ENCODE results near the gene FCHO1. TPM values are rescaled to one million over a fixed set of nuclear protein-coding genes. Genes with fewer than 3 reads are reported as not detected.
"Not testable (repeated sequence)": the region's sequence is repeated elsewhere in the genome, so short reads cannot be mapped to it uniquely, and the experiment has no call there.

The FCHO1 gene
- total RNA-seq, 2 donors from 2014 or later, result 69.2 to 71.9 TPM

GRCh38 chr19:17796838-17797423, 45.7 kb downstream of the FCHO1 start:
- H3K9me3 ChIP-seq (ENCODE audit: control insufficient read depth, low read length, poor library complexity, severe bottlenecking), result no peaks in the 10 kb centered on the region
- Mint-ChIP-seq H3K4me1 (peaks cover 22% of the 10 kb centered on the region), H3K4me3 (peak overlapping the region; percentile 12), H3K27me3 (no peaks in the 10 kb centered on the region), H3K27ac (no peak overlapping the region), H3K36me3 (ENCODE audit: low read depth) (no peaks in the 10 kb centered on the region)
- no peak for ATAC-seq
- no peak for DNase-seq

DNA sequence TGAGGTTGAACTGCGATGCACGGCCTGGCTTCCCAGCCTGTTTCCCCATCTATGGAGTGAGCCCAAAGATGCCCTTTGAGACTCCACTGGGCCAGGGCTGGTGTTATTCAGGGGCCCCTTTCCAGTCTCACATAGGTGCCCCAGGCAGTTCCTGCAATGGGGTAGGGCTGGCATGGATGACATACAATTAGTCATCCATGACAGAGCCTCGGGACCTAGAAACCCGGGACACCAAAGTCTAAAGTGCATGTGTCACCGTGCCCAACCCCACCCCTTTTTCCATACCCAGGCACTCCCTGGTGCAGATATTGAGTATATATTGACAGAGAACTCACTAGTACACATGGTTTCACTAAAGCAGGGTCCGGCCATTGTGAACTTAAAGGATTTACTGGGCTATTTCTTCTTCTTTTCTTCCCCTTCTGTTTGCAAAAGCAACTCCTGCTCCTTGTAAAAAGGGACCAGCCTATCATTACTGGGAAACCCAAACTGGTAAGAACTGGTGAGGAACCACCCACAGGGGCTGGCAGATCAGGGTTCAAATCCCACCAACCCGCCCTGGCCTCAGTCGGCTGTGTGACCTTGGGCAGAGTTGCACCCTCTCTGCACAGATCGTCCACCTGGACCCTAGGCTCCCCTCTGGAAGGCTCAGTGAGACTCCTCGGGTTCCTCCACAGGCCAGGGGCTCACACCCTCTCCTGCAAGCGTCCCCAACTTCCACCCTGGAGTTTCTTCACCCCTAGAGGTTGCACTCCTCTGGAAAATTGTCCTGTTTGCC, 46.3 kb downstream of the FCHO1 start:
- ATAC-seq, result no peak
- Mint-ChIP-seq H3K4me1 (peaks cover 25% of the 10 kb centered on the region), H3K4me3 (no peak overlapping the region)

GRCh38 chr19:17798599-17798998, 47.3 kb downstream of the FCHO1 start:
- not testable (repeated sequence) for H3K36me3 Mint-ChIP-seq (ENCODE audit: low read depth); H3K4me3 Mint-ChIP-seq; H3K27me3 Mint-ChIP-seq; DNase-seq; H3K9me3 ChIP-seq (ENCODE audit: control insufficient read depth, low read length, poor library complexity, severe bottlenecking); H3K27ac Mint-ChIP-seq; ATAC-seq
- H3K4me1 Mint-ChIP-seq, result peaks cover 31% of the 10 kb centered on the region

More for the DNA sequence above, 46.3 kb downstream of the FCHO1 start:
- H3K27ac Mint-ChIP-seq, result no peak overlapping the region
- no peaks in the 10 kb centered on the region for H3K27me3 Mint-ChIP-seq
- H3K36me3 Mint-ChIP-seq (ENCODE audit: low read depth), result no peaks in the 10 kb centered on the region
- DNase-seq, result no peak
- H3K9me3 ChIP-seq (ENCODE audit: control insufficient read depth, low read length, poor library complexity, severe bottlenecking), result no peaks in the 10 kb centered on the region

DNA sequence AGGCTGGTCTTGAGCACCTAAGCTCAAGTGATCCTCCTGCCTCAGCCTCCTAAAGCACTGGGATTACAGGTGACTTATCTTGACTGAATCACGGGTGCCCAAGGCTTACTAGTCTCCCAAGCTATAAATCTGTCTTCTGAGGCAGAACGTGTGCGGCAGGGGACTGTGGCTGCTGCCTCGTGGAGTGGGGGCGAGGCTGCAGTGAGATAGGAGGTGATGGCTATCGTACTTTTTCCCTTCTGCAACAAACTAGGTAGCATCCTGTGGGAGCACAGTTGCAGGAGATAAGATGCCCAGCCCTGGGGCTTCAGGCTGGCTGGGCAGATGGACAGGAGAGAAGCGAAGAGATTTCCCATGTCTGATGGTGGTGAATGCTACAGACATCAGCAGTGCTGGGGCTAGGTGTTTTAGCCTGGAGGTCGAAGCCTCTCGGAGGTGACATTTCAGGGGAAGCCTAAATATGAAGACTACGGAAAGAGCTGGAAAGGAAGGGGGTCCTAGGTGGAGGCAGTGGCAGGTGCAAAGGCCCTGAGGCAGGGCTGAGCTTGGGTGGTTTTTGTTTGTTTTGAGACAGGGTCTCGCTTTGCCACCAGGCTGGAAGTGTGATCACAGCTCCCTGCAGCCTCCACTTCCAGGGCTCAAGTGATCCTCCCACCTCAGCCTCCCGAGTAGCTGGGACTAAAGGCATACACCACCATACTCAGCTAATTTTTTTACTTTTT, 51.0 kb downstream of the FCHO1 start:
- peaks cover 23% of the 10 kb centered on the region for H3K4me1 Mint-ChIP-seq
- DNase-seq, result no peak
- H3K4me3 Mint-ChIP-seq, result peak overlapping the region; percentile 77
- no peak for ATAC-seq
- H3K27ac Mint-ChIP-seq, result peak overlapping the region; percentile 59
- no peaks in the 10 kb centered on the region for H3K9me3 ChIP-seq (ENCODE audit: control insufficient read depth, low read length, poor library complexity, severe bottlenecking)
- H3K27me3 Mint-ChIP-seq, result no peaks in the 10 kb centered on the region
- peaks cover 3% of the 10 kb centered on the region for H3K36me3 Mint-ChIP-seq (ENCODE audit: low read depth)

DNA sequence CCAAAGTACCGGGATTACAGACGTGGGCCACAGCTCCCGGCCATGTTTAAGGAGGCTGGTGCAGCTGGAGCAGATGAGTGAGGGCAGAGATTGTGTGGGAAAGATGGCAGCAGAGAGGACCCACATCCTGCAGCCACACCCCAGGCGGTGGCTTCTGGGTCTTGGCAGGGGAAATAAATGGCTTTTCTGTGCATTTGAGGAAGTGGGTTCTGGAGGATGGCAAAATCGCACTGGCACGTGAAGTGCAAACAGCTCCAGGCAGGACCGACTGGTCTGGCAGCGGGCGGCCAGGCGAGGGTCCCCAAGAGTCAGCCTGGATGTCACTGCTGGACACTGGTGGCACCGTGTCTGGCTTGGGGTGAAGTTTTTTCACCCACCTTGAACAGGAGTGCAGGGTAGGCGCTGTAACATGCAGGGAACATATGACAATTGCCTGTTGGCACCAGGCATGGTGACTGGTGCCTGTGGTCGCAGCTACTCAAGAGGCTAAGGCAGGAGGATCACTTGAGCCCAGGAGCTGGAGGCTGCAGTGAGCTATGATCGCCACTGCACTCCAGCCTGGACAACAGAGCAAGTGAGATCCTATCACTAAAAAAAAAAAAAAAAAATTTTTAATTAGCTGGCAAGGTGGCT, 52.1 kb downstream of the FCHO1 start:
- no peak for DNase-seq
- Mint-ChIP-seq H3K4me3 (peak overlapping the region; percentile 81), H3K27ac (peak overlapping the region; percentile 59), H3K27me3 (no peaks in the 10 kb centered on the region), H3K36me3 (ENCODE audit: low read depth) (peaks cover 3% of the 10 kb centered on the region), H3K4me1 (peaks cover 25% of the 10 kb centered on the region)
- no peaks in the 10 kb centered on the region for H3K9me3 ChIP-seq (ENCODE audit: control insufficient read depth, low read length, poor library complexity, severe bottlenecking)
- ATAC-seq, result peak; percentile 83

GRCh38 chr19:17805427-17805826, 54.1 kb downstream of the FCHO1 start:
- peaks cover 3% of the 10 kb centered on the region for H3K36me3 Mint-ChIP-seq (ENCODE audit: low read depth)
- DNase-seq (no peak), ATAC-seq (no peak)
- H3K9me3 ChIP-seq (ENCODE audit: control insufficient read depth, low read length, poor library complexity, severe bottlenecking), result no peaks in the 10 kb centered on the region
- H3K27ac Mint-ChIP-seq, result no peak overlapping the region
- peaks cover 27% of the 10 kb centered on the region for H3K4me1 Mint-ChIP-seq
- H3K4me3 Mint-ChIP-seq, result peak overlapping the region; percentile 25
- H3K27me3 Mint-ChIP-seq, result no peaks in the 10 kb centered on the region

DNA sequence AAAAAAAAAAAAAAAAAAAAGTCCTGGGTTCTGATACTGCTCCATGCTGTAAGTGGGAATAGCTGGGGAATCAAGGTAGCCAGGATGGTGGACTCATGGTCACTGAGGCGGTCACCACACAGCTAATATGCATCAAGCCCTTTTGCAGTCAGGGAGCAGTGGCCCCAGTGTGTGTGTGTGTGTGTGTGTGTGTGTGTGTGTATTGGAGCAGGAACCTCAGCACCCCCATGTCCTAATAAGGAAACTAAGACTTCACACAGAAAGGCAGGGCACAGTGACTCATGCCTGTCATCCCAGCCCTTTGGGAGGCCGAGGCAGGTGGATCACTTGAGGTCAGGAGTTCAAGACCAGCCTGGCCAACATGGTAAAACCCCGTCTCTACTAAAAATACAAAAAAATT, 55.7 kb downstream of the FCHO1 start:
- DNase-seq, result no peak
- Mint-ChIP-seq H3K4me3 (peak overlapping the region; percentile 67), H3K4me1 (peaks cover 27% of the 10 kb centered on the region), H3K27me3 (no peaks in the 10 kb centered on the region), H3K36me3 (ENCODE audit: low read depth) (peaks cover 3% of the 10 kb centered on the region), H3K27ac (peak overlapping the region; percentile 75)
- no peak for ATAC-seq
- H3K9me3 ChIP-seq (ENCODE audit: control insufficient read depth, low read length, poor library complexity, severe bottlenecking), result no peaks in the 10 kb centered on the region

DNA sequence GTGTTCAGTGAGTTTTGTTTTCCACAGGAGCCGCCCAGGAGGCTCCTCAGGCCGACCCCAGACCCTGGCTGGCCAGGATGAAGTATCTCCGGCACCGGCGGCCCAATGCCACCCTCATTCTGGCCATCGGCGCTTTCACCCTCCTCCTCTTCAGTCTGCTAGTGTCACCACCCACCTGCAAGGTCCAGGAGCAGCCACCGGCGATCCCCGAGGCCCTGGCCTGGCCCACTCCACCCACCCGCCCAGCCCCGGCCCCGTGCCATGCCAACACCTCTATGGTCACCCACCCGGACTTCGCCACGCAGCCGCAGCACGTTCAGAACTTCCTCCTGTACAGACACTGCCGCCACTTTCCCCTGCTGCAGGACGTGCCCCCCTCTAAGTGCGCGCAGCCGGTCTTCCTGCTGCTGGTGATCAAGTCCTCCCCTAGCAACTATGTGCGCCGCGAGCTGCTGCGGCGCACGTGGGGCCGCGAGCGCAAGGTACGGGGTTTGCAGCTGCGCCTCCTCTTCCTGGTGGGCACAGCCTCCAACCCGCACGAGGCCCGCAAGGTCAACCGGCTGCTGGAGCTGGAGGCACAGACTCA, 56.5 kb downstream of the FCHO1 start:
- peaks cover 25% of the 10 kb centered on the region for H3K4me1 Mint-ChIP-seq
- peak overlapping the region; percentile 75 for H3K4me3 Mint-ChIP-seq
- no peak overlapping the region for H3K27ac Mint-ChIP-seq
- H3K36me3 Mint-ChIP-seq (ENCODE audit: low read depth), result peaks cover 3% of the 10 kb centered on the region
- no peaks in the 10 kb centered on the region for H3K27me3 Mint-ChIP-seq
- no peaks in the 10 kb centered on the region for H3K9me3 ChIP-seq (ENCODE audit: control insufficient read depth, low read length, poor library complexity, severe bottlenecking)
- DNase-seq (no peak), ATAC-seq (peak; percentile 43)

DNA sequence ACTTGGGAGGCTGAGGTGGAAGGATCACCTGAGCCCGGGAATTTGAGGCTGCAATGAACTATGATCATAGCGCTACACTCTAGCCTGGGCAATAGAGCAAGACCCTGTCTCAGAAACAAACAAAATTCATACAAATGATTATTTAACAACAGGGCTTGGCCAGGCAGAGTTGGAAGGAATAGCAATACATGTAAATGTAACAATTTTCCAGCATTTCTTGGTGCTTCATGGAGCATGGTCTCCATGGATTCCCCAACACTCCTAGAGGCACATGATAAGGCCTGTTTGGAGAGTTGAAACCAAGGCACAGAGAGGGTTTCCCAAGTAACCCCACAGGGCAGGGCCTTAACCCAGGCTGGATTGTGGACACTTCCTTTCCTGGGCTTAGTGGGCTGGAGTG, 59.8 kb downstream of the FCHO1 start:
- Mint-ChIP-seq H3K27me3 (no peaks in the 10 kb centered on the region), H3K4me1 (peaks cover 11% of the 10 kb centered on the region), H3K4me3 (no peak overlapping the region), H3K36me3 (ENCODE audit: low read depth) (no peaks in the 10 kb centered on the region), H3K27ac (no peak overlapping the region)
- ATAC-seq (no peak), DNase-seq (no peak)
- H3K9me3 ChIP-seq (ENCODE audit: control insufficient read depth, low read length, poor library complexity, severe bottlenecking), result no peaks in the 10 kb centered on the region

- no peaks in the 10 kb centered on the region for H3K36me3 Mint-ChIP-seq (ENCODE audit: low read depth)
- no peaks in the 10 kb centered on the region for H3K27me3 Mint-ChIP-seq
- ATAC-seq (no peak), DNase-seq (no peak)
- no peak overlapping the region for H3K27ac Mint-ChIP-seq
- peaks cover 15% of the 10 kb centered on the region for H3K4me1 Mint-ChIP-seq
- no peak overlapping the region for H3K4me3 Mint-ChIP-seq
- no peaks in the 10 kb centered on the region for H3K9me3 ChIP-seq (ENCODE audit: control insufficient read depth, low read length, poor library complexity, severe bottlenecking)
Measured at GRCh38 chr19:17811681-17812080, 60.4 kb downstream of the FCHO1 start.

DNA sequence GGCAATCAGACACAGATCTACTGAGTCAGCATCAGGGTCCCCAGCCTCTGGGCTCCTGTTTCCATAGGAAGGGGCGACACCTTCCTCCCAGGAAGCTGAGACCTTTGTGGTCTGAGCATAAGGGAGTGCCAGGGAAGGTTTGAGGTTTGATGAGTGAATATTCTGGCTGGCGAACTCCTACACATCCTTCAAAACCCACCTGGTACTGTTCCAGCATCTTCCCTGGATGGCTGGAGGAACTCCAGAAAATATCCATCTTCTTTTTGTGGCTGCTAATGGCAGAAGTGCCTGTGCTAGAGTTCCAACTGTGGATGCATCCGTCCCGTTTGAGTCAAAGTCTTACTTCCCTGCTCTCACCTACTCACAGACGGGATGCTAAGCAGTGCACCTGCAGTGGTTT, 60.8 kb downstream of the FCHO1 start:
- DNase-seq (no peak), ATAC-seq (no peak)
- H3K27ac Mint-ChIP-seq, result no peak overlapping the region
- H3K36me3 Mint-ChIP-seq (ENCODE audit: low read depth), result no peaks in the 10 kb centered on the region
- H3K27me3 Mint-ChIP-seq, result no peaks in the 10 kb centered on the region
- peaks cover 15% of the 10 kb centered on the region for H3K4me1 Mint-ChIP-seq
- H3K4me3 Mint-ChIP-seq, result no peak overlapping the region
- H3K9me3 ChIP-seq (ENCODE audit: control insufficient read depth, low read length, poor library complexity, severe bottlenecking), result no peaks in the 10 kb centered on the region

GRCh38 chr19:17817668-17818363, 66.5 kb downstream of the FCHO1 start:
- no peak for ATAC-seq
- Mint-ChIP-seq H3K36me3 (ENCODE audit: low read depth) (no peaks in the 10 kb centered on the region), H3K4me3 (no peak overlapping the region), H3K4me1 (peaks cover 6% of the 10 kb centered on the region), H3K27me3 (no peaks in the 10 kb centered on the region), H3K27ac (no peak overlapping the region)
- no peak for DNase-seq
- no peaks in the 10 kb centered on the region for H3K9me3 ChIP-seq (ENCODE audit: control insufficient read depth, low read length, poor library complexity, severe bottlenecking)
